ENCODE data around the gene ERVFRD-1. TPM values are rescaled to one million over a fixed set of nuclear protein-coding genes. Genes with fewer than 3 reads are reported as not detected.

Gene ERVFRD-1
- total RNA-seq, 5 donors from 2014 or later (not counting 1 experiment from before 2014, with no cell fraction given), result 0.10 TPM; not detected in 4

DNA sequence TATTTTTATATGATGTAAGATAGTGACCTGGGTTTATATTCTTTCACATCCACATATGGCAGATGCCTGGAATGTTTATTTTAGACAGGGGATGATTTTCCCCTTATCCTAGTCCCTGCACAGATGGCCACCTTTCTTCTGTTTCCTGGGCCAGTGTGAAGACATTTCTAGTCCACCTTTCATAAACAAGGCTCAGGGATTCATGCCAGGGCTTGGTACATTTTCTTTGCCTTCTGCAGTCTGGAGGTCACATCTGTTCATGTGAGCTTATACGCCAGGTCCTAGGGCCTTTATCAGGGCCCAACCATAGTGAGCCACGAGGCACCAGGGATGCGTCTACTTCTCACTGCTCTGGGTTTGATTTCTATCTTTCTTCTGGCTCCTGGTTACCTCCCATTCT, 38.0 kb upstream of the ERVFRD-1 start:
- H3K36me3 ChIP-seq (ENCODE audit: control insufficient read depth in 2 of 2, extremely low read depth in 1 of 2, insufficient read depth in 1 of 2, low read length in 1 of 2), result no peaks in the 10 kb centered on the region
- Mint-ChIP-seq H3K4me1 (peaks cover 2 to 9% (median 4%) of the 10 kb centered on the region in 3 donors), H3K27ac (no peak overlapping the region), H3K9me3 (no peaks in the 10 kb centered on the region), H3K27me3 (peaks cover 0 to 5% of the 10 kb centered on the region in 2 donors), H3K36me3 (peaks cover 4% of the 10 kb centered on the region), H3K4me3 (no peak overlapping the region)
- H3K9me3 ChIP-seq, result no peaks in the 10 kb centered on the region
- H3K27me3 ChIP-seq (replicated peaks in 1 of 2; ENCODE audit: control insufficient read depth in 2 of 2, extremely low read depth in 1 of 2, insufficient read depth in 2 of 2, low read length in 1 of 2), result no peaks in the 10 kb centered on the region
- no peak for ATAC-seq (replicated peaks in 1 of 4)
- WGBS (ENCODE audit: insufficient coverage), result 93% methylated on average over 2 of the region's 3 CpGs
- ChIA-PET CTCF (interaction anchor here in 1 of 2 donors (0.6 to 0.7 kb wide), 2 partner anchors 32 to 347 kb away, joined by 3 read pairs; no protein-coding TSS in a partner anchor), POLR2A (no interaction called here)
- peaks cover 0 to 1% of the 10 kb centered on the region in 2 experiments for H3K4me1 ChIP-seq (ENCODE audit: control insufficient read depth in 1 of 2, extremely low read depth in 1 of 2, insufficient read depth in 2 of 2, low read length in 2 of 2)
- DNase-seq, result no peak
- no peak overlapping the region for H3K27ac ChIP-seq (ENCODE audit: low read length)
- no peak overlapping the region for H3K4me3 ChIP-seq (ENCODE audit: control insufficient read depth in 1 of 2, extremely low read depth in 1 of 2, low read length in 1 of 2)

DNA sequence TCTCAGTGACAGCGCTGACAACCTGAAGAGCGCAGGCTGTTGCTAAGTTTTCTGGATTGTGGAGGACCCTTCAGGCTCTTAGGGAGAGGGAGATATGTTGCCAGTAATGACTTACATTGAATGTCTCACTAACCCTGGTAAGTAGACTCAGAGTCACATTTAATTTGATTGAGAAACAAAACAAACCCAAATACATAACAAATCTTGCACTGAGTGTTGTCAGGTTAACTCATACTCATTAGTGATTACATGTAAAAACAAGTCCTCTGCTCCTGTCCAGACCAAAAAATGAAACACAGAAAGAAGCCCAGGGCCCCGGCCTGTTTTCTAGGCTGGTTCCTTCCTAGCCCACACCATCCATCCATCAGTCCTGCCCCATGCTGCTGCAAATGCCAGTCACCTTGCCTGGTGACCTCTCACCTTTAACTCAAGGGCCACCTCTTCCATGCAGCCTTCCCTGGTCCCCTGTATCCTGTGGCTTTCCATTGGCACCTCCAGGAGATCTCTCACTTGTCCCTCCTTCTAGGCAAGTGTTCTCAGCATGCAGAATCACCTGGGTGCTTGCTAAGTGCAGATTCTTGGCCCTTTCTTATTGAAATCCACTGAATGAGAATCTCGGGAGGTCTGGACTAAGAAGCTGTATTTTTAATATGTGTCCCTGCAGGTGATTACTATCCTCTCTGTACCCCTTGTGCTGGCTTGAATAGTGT, 34.7 kb upstream of the ERVFRD-1 start:
- no peak for DNase-seq
- ATAC-seq (replicated peaks in 1 of 4), result no peak
- H3K4me3 ChIP-seq (ENCODE audit: control insufficient read depth in 1 of 2, extremely low read depth in 1 of 2, low read length in 1 of 2), result no peak overlapping the region
- H3K36me3 ChIP-seq (ENCODE audit: control insufficient read depth in 2 of 2, extremely low read depth in 1 of 2, insufficient read depth in 1 of 2, low read length in 1 of 2), result no peaks in the 10 kb centered on the region
- no peaks in the 10 kb centered on the region for H3K27me3 Mint-ChIP-seq
- no peaks in the 10 kb centered on the region for H3K36me3 Mint-ChIP-seq
- H3K4me3 Mint-ChIP-seq, result no peak overlapping the region
- CTCF ChIA-PET, result interaction anchor here (5.1 to 5.7 kb wide), 2 partner anchors 350 kb away, joined by 36 to 39 read pairs; no protein-coding TSS in a partner anchor
- no peak overlapping the region for H3K27ac Mint-ChIP-seq
- H3K27ac ChIP-seq (ENCODE audit: low read length), result no peak overlapping the region
- H3K4me1 ChIP-seq (ENCODE audit: control insufficient read depth in 1 of 2, extremely low read depth in 1 of 2, insufficient read depth in 2 of 2, low read length in 2 of 2), result peaks cover 0 to 3% of the 10 kb centered on the region in 2 experiments
- no peaks in the 10 kb centered on the region for H3K9me3 Mint-ChIP-seq
- H3K9me3 ChIP-seq, result no peaks in the 10 kb centered on the region
- H3K27me3 ChIP-seq (replicated peaks in 1 of 2; ENCODE audit: control insufficient read depth in 2 of 2, extremely low read depth in 1 of 2, insufficient read depth in 2 of 2, low read length in 1 of 2), result no peaks in the 10 kb centered on the region
- peaks cover 0 to 5% (median 3%) of the 10 kb centered on the region in 3 donors for H3K4me1 Mint-ChIP-seq
- 100% methylated on average over 3 of the region's 4 CpGs for WGBS (ENCODE audit: insufficient coverage)
- POLR2A ChIA-PET, result no interaction called here

DNA sequence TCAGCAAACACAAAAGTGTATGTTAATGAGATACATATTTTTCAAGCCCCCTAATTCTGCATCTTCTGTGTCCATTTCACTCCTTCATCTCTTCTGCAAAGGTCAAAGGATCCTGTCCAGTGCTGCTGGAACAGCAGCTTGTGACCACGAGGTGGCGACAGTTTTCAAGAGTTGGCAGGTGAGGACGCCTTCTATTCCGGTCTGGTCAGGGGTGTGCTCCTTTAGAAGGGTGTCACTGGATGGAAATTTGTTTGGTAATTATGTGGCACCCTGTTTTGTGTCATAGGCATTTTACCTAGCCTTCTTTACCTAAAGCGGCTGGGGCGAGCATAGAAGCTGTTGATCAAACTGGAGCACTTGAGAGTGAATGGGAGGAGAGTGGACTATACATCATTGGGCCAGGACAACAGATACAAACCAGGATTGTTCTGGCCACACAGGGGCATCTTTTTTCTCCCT, 32.9 kb upstream of the ERVFRD-1 start:
- Histone ChIP-seq H3K36me3 (ENCODE audit: control insufficient read depth in 2 of 2, extremely low read depth in 1 of 2, insufficient read depth in 1 of 2, low read length in 1 of 2) (no peaks in the 10 kb centered on the region), H3K27me3 (replicated peaks in 1 of 2; ENCODE audit: control insufficient read depth in 2 of 2, extremely low read depth in 1 of 2, insufficient read depth in 2 of 2, low read length in 1 of 2) (no peaks in the 10 kb centered on the region), H3K9me3 (no peaks in the 10 kb centered on the region), H3K4me1 (ENCODE audit: control insufficient read depth in 1 of 2, extremely low read depth in 1 of 2, insufficient read depth in 2 of 2, low read length in 2 of 2) (peaks cover 0 to 3% of the 10 kb centered on the region in 2 experiments), H3K4me3 (ENCODE audit: control insufficient read depth in 1 of 2, extremely low read depth in 1 of 2, low read length in 1 of 2) (no peak overlapping the region), H3K27ac (ENCODE audit: low read length) (no peak overlapping the region)
- ATAC-seq (replicated peaks in 1 of 4) (peak; percentile 50 to 77 (median 74)), DNase-seq (peak; percentile 29 to 84 (median 64))
- Mint-ChIP-seq H3K36me3 (no peaks in the 10 kb centered on the region), H3K27me3 (no peaks in the 10 kb centered on the region), H3K4me1 (peaks cover 0 to 5% (median 2%) of the 10 kb centered on the region in 3 donors), H3K4me3 (no peak overlapping the region), H3K9me3 (no peaks in the 10 kb centered on the region), H3K27ac (no peak overlapping the region)
- ChIA-PET POLR2A (interaction anchor here in 1 of 2 donors (0.7 kb wide), 1 partner anchor 271 kb away, joined by 3 read pairs; no protein-coding TSS in a partner anchor), CTCF (interaction anchor here (0.6 to 5.7 kb wide), 7 partner anchors 13 to 383 kb away, joined by 3 to 39 read pairs (median 3); no protein-coding TSS in a partner anchor)
- WGBS (ENCODE audit: insufficient coverage), result 5% methylated on average over 4 of the region's 6 CpGs

DNA sequence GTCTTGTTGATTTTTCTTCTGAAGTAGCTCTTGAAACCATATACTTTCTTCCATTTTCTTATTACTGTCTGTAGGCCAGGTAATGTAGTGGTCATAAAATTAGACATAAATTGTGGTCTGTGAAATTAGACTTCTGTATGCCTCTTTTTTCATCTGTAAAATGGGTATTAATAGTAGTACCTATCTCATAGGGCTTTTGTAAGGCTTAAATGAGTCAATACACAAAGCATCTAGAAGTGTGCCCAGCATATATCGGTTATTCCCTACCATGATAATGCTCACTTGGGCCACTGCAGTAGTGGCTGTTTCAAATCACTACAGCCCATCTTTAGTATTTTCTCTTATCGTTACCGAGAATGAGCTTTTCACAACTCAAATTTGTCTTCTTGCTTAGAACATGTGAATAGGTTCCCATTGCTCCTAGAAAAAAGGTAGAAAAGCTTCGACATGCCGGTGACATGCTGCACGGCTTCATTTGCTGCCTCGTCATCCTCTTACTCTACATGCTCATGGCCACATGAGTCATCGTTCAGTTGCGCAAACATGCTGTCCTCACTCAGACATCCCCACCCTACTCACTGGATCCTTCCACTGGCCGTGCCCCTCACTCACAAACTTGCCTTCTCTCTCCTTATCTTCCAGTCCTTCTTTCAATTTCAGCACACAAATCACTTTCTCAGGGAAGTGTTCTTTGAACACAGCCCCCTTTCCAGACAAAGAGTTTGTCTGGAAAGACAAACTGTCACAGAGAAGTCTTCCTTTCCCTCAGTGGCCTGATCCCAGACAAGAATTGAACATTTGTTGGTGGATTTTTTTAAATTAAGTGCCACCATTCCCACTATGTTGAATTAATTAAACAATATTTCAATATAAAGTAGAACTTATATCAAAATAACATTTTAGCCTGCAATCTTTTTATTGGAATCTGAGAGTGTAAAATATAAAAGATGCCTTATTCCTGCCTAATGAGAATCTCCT, 32.2 kb upstream of the ERVFRD-1 start:
- WGBS (ENCODE audit: insufficient coverage), result 85% methylated on average over 10 of the region's 10 CpGs
- Mint-ChIP-seq H3K27me3 (no peaks in the 10 kb centered on the region), H3K9me3 (no peaks in the 10 kb centered on the region), H3K4me3 (no peak overlapping the region), H3K4me1 (peaks cover 0 to 5% (median 2%) of the 10 kb centered on the region in 3 donors), H3K36me3 (no peaks in the 10 kb centered on the region), H3K27ac (no peak overlapping the region)
- DNase-seq (peak in 9 of 35 experiments; percentile 4 to 49 (median 10)), ATAC-seq (replicated peaks in 1 of 4) (no peak)
- CTCF ChIA-PET, result interaction anchor here (0.6 to 5.7 kb wide), 10 partner anchors 13 to 749 kb away, joined by 3 to 39 read pairs (median 4); no protein-coding TSS in a partner anchor
- no peak overlapping the region for H3K27ac ChIP-seq (ENCODE audit: low read length)
- no peaks in the 10 kb centered on the region for H3K9me3 ChIP-seq
- POLR2A ChIA-PET, result interaction anchor here in 1 of 2 donors (0.7 kb wide), 1 partner anchor 271 kb away, joined by 3 read pairs; no protein-coding TSS in a partner anchor
- no peaks in the 10 kb centered on the region for H3K27me3 ChIP-seq (replicated peaks in 1 of 2; ENCODE audit: control insufficient read depth in 2 of 2, extremely low read depth in 1 of 2, insufficient read depth in 2 of 2, low read length in 1 of 2)
- no peak overlapping the region for H3K4me3 ChIP-seq (ENCODE audit: control insufficient read depth in 1 of 2, extremely low read depth in 1 of 2, low read length in 1 of 2)
- no peaks in the 10 kb centered on the region for H3K36me3 ChIP-seq (ENCODE audit: control insufficient read depth in 2 of 2, extremely low read depth in 1 of 2, insufficient read depth in 1 of 2, low read length in 1 of 2)
- H3K4me1 ChIP-seq (ENCODE audit: control insufficient read depth in 1 of 2, extremely low read depth in 1 of 2, insufficient read depth in 2 of 2, low read length in 2 of 2), result peaks cover 0 to 3% of the 10 kb centered on the region in 2 experiments

DNA sequence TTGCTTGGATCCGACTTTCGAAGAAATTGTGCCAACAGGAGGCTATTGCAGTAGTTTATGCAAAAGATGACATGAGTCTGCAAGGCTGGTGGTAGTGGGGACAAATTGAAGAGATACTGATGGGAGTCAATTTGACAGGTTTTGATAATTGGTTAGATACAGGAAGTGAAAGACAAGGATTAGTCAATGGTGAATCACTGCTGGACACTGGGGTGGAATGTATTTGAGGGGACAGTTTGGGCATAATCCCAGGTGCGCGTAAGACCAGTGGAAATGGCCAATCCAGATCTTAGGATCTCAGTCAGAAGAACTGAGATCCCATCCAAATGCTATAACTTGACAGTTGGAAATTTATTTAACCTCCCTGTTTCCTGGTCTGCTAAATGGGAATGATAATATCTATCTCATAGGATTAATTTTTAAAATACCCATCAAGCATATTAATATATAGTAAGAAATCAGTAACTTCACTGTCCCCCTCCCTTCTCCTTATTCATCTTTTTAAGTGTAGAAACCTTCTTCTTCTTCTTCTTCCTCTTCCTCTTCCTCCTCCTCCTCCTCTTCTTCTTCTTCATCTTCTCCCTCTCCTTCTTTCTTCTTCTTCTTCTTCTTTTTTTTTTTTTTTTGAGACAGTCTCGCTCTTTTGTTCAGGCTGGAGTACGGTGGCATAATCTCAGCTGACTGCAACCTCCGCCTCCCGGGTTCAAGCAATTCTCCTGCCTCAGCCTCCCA, 30.9 kb upstream of the ERVFRD-1 start:
- Histone ChIP-seq H3K27me3 (replicated peaks in 1 of 2; ENCODE audit: control insufficient read depth in 2 of 2, extremely low read depth in 1 of 2, insufficient read depth in 2 of 2, low read length in 1 of 2) (no peaks in the 10 kb centered on the region), H3K4me3 (ENCODE audit: control insufficient read depth in 1 of 2, extremely low read depth in 1 of 2, low read length in 1 of 2) (no peak overlapping the region), H3K9me3 (no peaks in the 10 kb centered on the region), H3K4me1 (ENCODE audit: control insufficient read depth in 1 of 2, extremely low read depth in 1 of 2, insufficient read depth in 2 of 2, low read length in 2 of 2) (peaks cover 0 to 3% of the 10 kb centered on the region in 2 experiments), H3K36me3 (ENCODE audit: control insufficient read depth in 2 of 2, extremely low read depth in 1 of 2, insufficient read depth in 1 of 2, low read length in 1 of 2) (no peaks in the 10 kb centered on the region), H3K27ac (ENCODE audit: low read length) (no peak overlapping the region)
- 97% methylated on average over 2 of the region's 8 CpGs for WGBS (ENCODE audit: insufficient coverage)
- DNase-seq, result no peak
- peaks cover 0 to 5% (median 2%) of the 10 kb centered on the region in 3 donors for H3K4me1 Mint-ChIP-seq
- POLR2A ChIA-PET, result no interaction called here
- no peak overlapping the region for H3K4me3 Mint-ChIP-seq
- H3K27ac Mint-ChIP-seq, result no peak overlapping the region
- CTCF ChIA-PET, result interaction anchor here (0.5 to 5.7 kb wide), 8 partner anchors 25 to 748 kb away, joined by 3 to 39 read pairs (median 6); no protein-coding TSS in a partner anchor
- H3K9me3 Mint-ChIP-seq, result no peaks in the 10 kb centered on the region
- ATAC-seq (replicated peaks in 1 of 4), result no peak
- H3K27me3 Mint-ChIP-seq, result no peaks in the 10 kb centered on the region
- no peaks in the 10 kb centered on the region for H3K36me3 Mint-ChIP-seq
